Mucosa of descending colon (tissue), 3 donors: ENCODE measurements around the gene DDX39B. TPM values are rescaled to one million over a fixed set of nuclear protein-coding genes. Genes with fewer than 3 reads are reported as not detected.

Source experiments
- ATAC-seq: fragments of 200-7000 bp; cut with Tn5 transposase; one replicate; pipeline ENCODE4 v1.9.1; 2020; ENCODE audit warnings: mild to moderate bottlenecking, moderate library complexity
- DNase-seq, 3 donors: peaks; one replicate each; pipeline ENCODE4 v3.0.0-alpha.2; 2020
- H3K36me3 ChIP-seq: fragments of 200-600 bp; one replicate; pipeline ENCODE4 v1.8.0; 2021; ENCODE audit warnings: low read depth, mild to moderate bottlenecking
- H3K4me1 ChIP-seq: fragments of 200-600 bp; one replicate; pipeline ENCODE4 v1.8.0; 2021; ENCODE audit warnings: low read depth, mild to moderate bottlenecking
- H3K4me3 ChIP-seq: fragments of 200-600 bp; one replicate; pipeline ENCODE4 v1.8.0; 2021; ENCODE audit warnings: mild to moderate bottlenecking
- H3K9me3 ChIP-seq: fragments of 200-600 bp; one replicate; pipeline ENCODE4 v1.8.0; 2021; ENCODE audit warnings: mild to moderate bottlenecking
- intact Hi-C, 2 donors: fragments of 100-400 bp; cut with DNase I in 1 of 2; cut with micrococcal nuclease in 1 of 2; formaldehyde crosslinking; loops; one replicate each; pipeline versions ENCODE4 v1.11.0 to v1.11.1; 2022; cut with DNase I, micrococcal nuclease
- total RNA-seq, 3 donors: library from RNA; stranded (reverse); fragmentation: NEBNext Ultra II Directional in 2 of 3; extraction: Animal tissue kit (Norgen Biotek cat#: 25700) in 2 of 3; gene quantifications; one replicate each; pipeline versions ENCODE4 v1.2.1 to v1.2.4, GENCODE V29; 2021 to 2023
- TF ChIP-seq, protein P1 (sequence below): fragments of 200-600 bp; IDR thresholded peaks from one replicate; pipeline ENCODE4 v1.8.0; 2022; ENCODE audit warnings: antibody characterized with exemption, mild to moderate bottlenecking
- donor health status: DM: no; HTN: no; CAD: no; lungs with moderate emphysema.
- donor health status: DM: no; HTN: no; CAD: no.
- donor health status: DM: no; HTN: yes; CAD: no.

Gene DDX39B
- total RNA-seq, 3 donors from 2014 or later, result 239 to 309 (median 295) TPM

DNA sequence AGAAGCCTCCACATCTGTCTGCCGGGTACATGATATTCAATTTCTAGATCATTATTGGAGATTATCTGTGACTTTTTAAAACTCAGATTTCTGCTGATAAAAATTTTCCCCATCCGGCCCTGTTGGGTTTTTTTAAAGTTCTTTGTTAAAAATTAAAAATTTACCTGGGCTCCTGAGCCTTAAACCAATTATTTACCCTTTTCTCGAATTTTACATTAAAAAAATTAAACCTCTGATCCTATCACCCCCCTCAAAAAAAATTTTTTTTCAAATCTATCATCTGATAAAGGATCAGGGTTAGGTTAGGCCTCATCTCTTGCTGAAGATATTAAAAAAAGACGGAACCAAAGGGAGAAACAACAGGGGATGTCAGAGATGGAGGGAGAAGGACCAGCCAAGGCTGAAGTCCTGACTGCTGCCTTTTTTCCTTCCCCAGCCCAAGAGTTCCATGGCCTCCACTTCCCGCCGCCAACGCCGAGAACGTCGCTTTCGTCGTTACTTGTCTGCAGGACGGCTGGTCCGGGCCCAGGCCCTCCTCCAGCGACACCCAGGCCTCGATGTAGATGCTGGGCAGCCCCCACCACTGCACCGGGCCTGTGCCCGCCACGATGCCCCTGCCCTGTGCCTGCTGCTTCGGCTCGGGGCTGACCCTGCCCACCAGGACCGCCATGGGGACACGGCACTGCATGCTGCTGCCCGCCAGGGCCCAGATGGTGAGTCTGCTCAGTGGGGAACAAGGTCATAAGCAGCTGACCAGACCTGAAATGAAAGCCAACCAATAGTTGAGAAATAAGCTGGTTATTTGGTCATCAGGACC is 6.1 kb upstream of the DDX39B start:
- intact Hi-C loops, result loop anchor here (5.0 kb wide), 2 partner anchors 44 to 49 kb away; partner anchors contain the start of gene NCR3 (in 1 of the 2)
- no peaks in the 10 kb centered on the region for H3K9me3 ChIP-seq
- TF ChIP-seq, protein P1, sequence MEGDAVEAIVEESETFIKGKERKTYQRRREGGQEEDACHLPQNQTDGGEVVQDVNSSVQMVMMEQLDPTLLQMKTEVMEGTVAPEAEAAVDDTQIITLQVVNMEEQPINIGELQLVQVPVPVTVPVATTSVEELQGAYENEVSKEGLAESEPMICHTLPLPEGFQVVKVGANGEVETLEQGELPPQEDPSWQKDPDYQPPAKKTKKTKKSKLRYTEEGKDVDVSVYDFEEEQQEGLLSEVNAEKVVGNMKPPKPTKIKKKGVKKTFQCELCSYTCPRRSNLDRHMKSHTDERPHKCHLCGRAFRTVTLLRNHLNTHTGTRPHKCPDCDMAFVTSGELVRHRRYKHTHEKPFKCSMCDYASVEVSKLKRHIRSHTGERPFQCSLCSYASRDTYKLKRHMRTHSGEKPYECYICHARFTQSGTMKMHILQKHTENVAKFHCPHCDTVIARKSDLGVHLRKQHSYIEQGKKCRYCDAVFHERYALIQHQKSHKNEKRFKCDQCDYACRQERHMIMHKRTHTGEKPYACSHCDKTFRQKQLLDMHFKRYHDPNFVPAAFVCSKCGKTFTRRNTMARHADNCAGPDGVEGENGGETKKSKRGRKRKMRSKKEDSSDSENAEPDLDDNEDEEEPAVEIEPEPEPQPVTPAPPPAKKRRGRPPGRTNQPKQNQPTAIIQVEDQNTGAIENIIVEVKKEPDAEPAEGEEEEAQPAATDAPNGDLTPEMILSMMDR, result no peak
- no peaks in the 10 kb centered on the region for H3K36me3 ChIP-seq
- H3K4me3 ChIP-seq, result no peak overlapping the region
- peaks cover 15% of the 10 kb centered on the region for H3K4me1 ChIP-seq
- ATAC-seq, result no peak
- peak in 2 of 3 donors; percentile 52 to 69 for DNase-seq

GRCh38 chr6:31546958-31547726 is 5.3 kb upstream of the DDX39B start, which contains the start of gene NFKBIL1:
NFKBIL1 (plus strand) TSS chr6:31547608; CDS start chr6:31547695, 87 bp downstream.
- ATAC-seq, result peak; percentile 96
- no peaks in the 10 kb centered on the region for H3K36me3 ChIP-seq
- TF ChIP-seq, protein P1, result no peak
- intact Hi-C loops, result loop anchor here (5.0 kb wide), 2 partner anchors 45 to 50 kb away; partner anchors contain the start of gene NCR3 (in 1 of the 2)
- peak within 1 kb of the TSS; percentile 6 for H3K4me3 ChIP-seq
- peaks cover 15% of the 10 kb centered on the region for H3K4me1 ChIP-seq
- H3K9me3 ChIP-seq, result no peaks in the 10 kb centered on the region
- peak; percentile 93 to 96 (median 96) for DNase-seq

GRCh38 chr6:31546339-31546957 is 4.6 kb upstream of the DDX39B start, which contains the start of gene ATP6V1G2:
ATP6V1G2 (minus strand) TSS chr6:31546608; CDS start chr6:31546559, 49 bp downstream.
- Histone ChIP-seq H3K36me3 (no peaks in the 10 kb centered on the region), H3K4me1 (peaks cover 15% of the 10 kb centered on the region), H3K4me3 (peak within 1 kb of the TSS; percentile 6), H3K9me3 (no peaks in the 10 kb centered on the region)
- intact Hi-C loops, result loop anchor here (5.0 kb wide), 2 partner anchors 46 to 51 kb away; partner anchors contain the start of gene NCR3 (in 1 of the 2)
- DNase-seq (peak; percentile 91 to 95 (median 95)), ATAC-seq (peak; percentile 76)
- TF ChIP-seq, protein P1, result peak; percentile 92

- ATAC-seq, result no peak
- Histone ChIP-seq H3K4me1 (peaks cover 18% of the 10 kb centered on the region), H3K9me3 (no peaks in the 10 kb centered on the region), H3K36me3 (no peaks in the 10 kb centered on the region), H3K4me3 (no peak overlapping the region)
- TF ChIP-seq, protein P1, result no peak
- no peak for DNase-seq
- intact Hi-C loops, result loop anchor here (5.0 kb wide), 2 partner anchors 47 to 52 kb away; partner anchors contain the start of gene NCR3 (in 1 of the 2)
Measured at GRCh38 chr6:31545291-31545690, 3.5 kb upstream of the DDX39B start.

- Histone ChIP-seq H3K4me1 (peaks cover 25% of the 10 kb centered on the region), H3K9me3 (no peaks in the 10 kb centered on the region), H3K4me3 (no peak overlapping the region), H3K36me3 (no peaks in the 10 kb centered on the region)
- TF ChIP-seq, protein P1, result no peak
- ATAC-seq (no peak), DNase-seq (no peak)
- intact Hi-C loops, result loop anchor here (5.0 kb wide), 2 partner anchors 48 to 53 kb away; partner anchors contain the start of gene NCR3 (in 1 of the 2)
Measured at GRCh38 chr6:31544676-31545075, 2.9 kb upstream of the DDX39B start.
